HG03571 (cell line): ENCODE measurements around the gene NUTM2A.
"Not testable (repeated sequence)": the region's sequence is repeated elsewhere in the genome, so short reads cannot be mapped to it uniquely, and the experiment has no call there.

Experiments used
- ATAC-seq: cut with Tn5 transposase; IDR thresholded peaks from one replicate; pipeline ENCODE4 v1.9.1; 2021; ENCODE audit not compliant: unreplicated experiment

NUTM2A gene, protein sequence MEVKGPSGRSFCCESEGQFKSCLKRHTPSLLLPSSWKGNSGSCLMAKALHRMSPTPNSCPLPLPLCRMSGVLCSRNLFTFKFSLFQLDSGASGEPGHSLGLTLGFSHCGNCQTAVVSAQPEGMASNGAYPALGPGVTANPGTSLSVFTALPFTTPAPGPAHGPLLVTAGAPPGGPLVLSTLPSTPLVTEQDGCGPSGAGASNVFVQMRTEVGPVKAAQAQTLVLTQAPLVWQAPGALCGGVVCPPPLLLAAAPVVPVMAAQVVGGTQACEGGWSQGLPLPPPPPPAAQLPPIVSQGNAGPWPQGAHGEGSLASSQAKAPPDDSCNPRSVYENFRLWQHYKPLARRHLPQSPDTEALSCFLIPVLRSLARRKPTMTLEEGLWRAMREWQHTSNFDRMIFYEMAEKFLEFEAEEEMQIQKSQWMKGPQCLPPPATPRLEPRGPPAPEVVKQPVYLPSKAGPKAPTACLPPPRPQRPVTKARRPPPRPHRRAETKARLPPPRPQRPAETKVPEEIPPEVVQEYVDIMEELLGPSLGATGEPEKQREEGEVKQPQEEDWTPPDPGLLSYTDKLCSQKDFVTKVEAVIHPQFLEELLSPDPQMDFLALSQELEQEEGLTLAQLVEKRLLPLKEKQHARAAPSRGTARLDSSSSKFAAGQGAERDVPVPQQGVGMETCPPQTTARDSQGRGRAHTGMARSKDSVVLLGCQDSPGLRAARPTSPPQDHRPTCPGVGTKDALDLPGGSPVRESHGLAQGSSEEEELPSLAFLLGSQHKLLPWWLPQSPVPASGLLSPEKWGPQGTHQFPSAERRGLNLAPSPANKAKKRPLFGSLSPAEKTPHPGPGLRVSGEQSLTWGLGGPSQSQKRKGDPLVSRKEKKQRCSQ

DNA sequence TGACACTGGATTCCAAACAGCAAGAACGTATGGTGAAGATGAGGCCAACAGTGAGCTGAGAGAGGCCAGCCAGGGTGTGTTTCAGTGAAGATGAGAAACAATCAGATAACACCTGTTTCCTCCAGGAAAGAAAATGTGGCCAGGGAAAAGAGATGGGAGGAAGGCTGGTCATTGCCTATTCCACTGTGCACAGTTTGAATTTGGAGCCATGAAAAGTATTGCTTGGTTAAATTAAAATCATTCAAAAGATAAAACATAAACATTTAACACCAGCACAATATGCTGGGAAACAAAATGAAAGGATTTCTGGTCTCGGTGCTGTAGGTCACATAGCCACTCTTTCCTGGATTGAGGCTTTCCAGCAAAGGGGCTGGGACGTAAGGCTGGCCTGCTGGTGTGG, at the start of gene NUTM2A:
Gene NUTM2A (plus strand): TSS at position 301 of the 400 bp plus-strand sequence. CDS start 383 bp downstream, outside the sequence.
- ATAC-seq, result not testable (repeated sequence)

DNA sequence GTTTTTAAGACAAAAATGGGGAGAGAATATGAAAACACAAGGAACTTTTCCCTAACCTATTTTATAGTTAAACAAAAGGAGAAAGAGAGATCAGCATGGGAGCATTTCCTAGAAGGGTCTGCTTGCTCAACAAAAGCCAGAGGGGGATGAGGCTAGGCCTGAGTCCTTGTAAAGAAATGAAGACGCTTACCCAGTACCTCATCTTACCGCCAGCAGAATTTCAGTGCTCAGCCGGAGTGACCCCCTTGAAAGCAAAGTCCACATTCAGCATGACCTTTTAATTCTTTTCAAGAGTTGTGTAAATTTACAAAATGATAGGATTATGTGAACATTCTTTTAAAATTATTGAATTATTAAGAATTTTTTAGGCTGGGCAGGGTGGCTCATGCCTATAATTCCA, 47.7 kb upstream of the NUTM2A start:
- ATAC-seq, result not testable (repeated sequence)

DNA sequence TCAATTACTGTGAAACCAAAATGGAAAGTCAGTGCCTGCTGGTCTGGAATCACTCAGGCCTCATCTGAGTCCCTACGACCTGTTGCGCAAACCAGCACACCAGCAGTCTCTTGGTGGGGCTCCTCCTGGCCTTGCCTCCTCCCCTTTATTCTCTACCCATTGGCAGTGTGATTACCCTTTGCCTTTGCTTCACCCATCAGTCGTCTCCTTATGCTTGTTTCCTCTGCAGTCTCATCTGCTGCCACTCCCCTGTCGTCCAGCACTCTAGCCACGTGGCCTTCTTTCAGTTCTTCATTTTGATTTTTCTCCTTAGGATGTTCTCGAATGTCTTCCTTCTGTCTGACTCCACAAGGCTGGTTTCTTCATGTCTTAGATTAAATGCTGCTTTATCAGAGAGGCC, 40.8 kb upstream of the NUTM2A start:
- ATAC-seq, result not testable (repeated sequence)

DNA sequence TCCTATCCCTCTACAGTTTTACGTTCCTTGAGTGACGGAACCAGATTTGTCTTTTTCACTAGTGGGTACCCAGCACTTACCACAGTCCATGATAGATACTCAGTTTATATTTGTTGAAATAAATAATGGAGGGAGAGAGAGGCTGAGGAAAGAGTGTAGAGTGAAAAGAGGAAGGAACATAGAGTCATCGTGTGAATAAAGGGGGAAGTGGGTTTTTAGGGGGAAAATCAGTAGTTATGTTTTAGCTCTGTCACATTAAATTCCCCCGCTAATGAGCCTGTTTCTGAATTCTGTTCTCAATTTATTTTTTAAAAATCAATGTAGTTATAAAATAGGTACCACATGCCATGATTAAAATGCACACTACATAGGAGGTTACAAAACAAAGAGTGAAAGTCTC, 39.2 kb upstream of the NUTM2A start:
- ATAC-seq, result not testable (repeated sequence)

DNA sequence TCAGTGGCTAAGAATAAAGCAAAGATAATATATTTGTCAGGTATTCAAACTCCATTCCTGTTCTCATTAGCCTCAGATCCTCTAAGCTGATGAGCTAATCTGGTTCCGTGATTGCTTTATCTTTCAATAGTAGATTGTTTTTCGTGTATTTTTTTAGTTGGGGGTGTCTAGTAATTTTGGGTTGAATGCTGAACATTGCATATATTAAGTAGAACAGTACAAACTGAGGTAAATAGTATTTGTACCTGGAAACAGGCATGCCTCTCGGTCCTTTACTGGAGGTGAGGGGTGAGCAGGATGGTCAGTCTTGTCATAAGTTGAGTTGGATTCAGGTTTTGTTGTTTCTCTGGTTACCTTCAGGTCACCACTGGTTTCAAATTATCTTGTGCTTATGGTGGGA, 37.7 kb upstream of the NUTM2A start:
- ATAC-seq, result not testable (repeated sequence)

DNA sequence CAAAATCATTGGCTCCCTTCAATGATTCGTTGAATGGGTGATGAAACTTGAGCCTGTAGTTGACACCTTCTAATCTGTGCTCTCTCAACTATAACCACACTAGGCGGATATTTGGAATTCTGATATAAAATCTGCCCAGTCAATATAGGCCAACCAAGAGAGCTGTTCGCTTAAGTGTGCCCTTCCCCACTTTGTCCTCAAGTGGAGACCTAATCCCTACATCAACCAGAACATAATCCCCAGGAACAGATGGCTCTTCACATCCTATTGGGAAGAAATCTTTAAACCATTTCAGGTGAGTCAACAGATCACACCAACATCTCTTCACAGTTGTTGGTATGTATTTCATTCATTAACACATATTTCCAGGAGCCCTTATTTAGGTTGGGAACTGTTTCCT, 33.4 kb upstream of the NUTM2A start:
- not testable (repeated sequence) for ATAC-seq

DNA sequence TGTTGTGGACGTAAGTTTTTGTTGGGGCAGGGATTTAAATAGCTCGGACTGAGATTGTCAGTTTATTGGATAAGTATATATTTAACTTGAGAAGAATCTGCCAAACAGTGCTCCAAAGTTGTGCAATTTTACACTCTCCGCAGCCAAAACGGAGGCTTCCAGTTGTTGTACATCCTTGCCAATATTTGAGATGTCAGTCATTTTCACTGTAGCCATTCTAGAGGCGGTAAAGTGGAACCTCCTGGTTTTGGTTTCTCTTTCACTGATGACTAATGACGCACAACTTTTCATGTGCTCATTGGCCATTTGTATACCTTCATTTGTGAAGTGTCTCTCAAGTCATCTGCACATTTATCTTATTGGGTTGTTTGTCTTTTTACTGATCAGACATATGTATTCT, 24.3 kb upstream of the NUTM2A start:
- ATAC-seq, result peak; percentile 55

DNA sequence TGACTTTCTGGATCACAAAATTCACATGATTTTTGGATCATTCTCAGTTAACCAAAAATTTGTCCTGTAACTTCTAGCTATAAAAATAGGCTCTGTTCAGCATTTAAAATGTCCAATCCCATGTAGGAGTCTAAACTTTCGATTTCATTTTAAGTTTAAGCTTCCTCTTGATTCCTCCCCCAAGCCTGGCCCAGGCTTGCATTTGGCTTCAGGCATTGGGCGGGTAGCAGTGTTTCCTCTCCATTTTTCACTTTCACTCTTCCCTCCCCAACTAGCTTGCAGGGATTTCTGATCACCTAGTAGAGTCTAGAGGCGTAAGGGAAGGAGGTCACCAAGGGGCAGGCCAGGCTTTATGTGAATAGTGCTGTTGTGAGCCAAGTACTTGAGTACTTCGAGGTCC, 20.4 kb upstream of the NUTM2A start:
- ATAC-seq, result not testable (repeated sequence)

DNA sequence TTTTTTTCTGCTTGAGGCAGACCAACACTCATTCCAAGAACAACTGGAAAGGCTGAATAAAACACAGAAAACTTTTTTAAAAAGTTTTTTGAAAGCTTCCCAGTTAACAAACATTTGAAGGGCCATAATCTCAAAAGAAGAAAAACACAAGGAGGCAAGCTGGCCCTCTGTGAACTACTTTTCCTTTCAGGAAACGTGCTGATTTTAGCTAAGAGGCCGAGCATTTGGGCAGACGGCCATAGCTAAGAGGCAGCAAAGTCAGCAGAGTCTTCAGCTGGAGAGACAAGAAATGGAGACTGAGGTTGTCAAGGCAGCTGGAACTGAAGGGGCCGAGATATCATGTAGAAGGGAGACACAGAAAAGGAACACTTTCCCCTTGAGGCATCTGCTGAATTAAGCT, 18.3 kb upstream of the NUTM2A start:
- ATAC-seq, result not testable (repeated sequence)

DNA sequence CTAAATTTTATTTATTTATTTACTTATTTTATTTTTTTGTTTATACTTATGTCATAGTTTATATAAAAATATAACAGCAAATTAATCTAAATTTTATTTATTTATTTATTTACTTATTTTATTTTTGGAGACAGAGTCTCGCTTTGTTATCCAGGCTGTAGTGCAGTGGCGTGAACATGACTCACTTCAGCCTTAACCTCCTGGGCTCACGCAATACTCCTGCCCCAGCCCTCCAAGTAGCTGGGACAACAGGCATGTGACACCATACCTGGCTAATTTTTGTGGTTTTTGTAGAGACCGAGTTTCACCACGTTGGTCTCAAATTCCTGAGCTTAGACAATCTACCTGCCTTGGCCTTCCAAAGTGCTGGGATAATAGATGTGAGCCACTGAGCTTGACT, 14.9 kb upstream of the NUTM2A start:
- not testable (repeated sequence) for ATAC-seq

DNA sequence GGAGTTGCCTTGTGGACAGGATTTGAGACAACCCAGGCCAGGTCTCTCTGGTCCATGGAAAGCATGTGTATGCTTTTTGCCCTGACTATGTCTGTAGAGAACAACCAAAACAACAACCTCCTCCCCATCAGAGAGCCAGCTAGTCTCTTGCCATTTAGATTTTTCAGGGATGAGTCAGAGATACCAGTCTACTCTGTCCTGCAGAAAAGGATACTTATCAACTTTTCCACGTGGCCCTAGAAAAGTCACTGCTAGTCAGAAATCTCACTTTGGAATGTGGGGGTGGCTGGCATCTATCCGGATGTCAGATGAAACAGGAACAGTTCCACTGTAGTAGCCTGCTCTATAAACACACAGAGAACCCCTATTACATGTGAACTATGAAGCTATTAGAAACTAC, 13.4 kb upstream of the NUTM2A start:
- ATAC-seq, result not testable (repeated sequence)

DNA sequence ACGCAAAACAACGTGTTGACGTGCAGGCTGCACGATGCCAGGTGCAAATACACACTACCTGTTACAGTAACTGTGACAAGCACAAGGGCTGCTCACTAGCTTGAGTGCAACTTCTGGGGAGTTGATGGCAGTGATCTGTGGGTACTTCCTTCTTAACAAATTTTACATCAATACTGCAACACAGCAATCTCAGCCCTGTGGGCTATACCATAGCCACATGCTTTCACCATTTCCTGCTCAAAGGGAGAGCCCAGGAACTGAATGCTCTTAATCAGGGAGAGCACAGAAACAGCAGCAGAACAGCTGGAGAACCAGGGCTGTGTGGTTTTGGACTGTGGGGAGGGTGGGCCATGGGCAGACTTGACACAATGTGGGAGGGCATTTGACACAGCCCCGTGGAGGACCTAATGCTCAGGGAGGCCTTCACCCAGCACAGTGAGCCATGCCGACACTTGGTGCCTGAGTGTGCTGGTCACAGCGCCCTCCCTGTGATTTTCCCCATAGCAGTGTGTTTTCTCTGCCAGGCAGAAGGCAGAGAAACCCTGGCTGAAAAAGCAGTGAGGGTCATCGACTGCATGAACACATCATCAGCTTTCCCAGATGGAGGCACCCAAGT, 12.0 kb upstream of the NUTM2A start:
- ATAC-seq, result not testable (repeated sequence)

DNA sequence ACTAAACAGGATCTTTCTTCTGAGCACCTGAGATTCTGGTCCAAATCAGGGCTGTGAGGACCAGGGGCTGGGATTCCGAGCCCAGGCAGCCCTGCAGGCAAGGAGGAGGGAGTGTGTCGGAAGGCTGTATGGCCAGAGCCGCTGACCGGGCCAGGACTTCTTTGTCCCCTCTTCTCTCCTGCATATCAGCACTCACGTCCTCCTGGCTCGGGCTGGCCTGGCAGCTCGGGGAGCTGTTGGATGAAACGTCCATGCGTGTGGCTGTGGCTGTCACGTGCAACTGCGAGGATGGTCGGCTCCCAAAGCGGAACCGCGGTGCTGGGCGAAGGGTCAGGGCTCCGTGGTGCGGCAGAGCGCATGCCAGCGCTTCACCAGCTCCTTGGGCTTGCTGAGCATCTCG, 11.4 kb upstream of the NUTM2A start:
- ATAC-seq, result not testable (repeated sequence)

DNA sequence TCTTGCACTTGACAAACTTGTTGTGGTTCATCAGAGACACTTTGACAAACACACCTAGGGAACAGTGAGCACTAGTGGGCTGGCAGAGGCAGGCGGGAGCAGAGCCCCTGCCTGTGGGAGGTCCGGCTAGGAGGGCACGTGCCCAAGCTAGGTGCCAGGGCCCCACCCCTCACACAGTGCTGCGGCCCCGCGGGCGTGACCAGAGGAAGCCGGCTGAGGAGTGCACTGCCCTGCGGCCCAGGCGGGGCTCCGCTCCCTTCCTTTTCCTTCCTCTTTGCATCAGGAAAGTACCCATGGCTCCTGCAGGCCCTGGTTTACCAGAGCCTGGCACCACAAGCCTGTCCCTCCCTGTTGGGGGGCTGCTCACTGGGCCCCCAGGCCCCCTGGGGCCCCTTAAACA, 9.1 kb upstream of the NUTM2A start:
- ATAC-seq, result not testable (repeated sequence)

DNA sequence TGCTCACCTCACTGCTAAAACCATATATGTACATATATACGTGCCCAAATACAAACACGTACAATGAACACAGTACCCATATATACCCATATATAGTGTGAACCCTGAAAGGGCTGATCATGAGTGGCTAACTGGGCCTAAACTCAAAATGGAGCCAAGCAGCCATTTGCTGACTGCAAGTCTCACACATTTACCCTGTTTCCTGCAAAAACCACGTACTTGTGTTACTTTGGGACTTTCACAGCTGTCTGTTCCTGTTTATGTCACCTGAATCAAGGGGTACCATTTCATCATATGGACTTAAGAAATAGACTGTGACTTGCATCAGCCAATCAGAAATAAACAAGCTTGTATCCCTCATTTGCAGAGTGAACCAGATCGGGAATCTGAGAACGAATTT, 5.9 kb upstream of the NUTM2A start:
- not testable (repeated sequence) for ATAC-seq

DNA sequence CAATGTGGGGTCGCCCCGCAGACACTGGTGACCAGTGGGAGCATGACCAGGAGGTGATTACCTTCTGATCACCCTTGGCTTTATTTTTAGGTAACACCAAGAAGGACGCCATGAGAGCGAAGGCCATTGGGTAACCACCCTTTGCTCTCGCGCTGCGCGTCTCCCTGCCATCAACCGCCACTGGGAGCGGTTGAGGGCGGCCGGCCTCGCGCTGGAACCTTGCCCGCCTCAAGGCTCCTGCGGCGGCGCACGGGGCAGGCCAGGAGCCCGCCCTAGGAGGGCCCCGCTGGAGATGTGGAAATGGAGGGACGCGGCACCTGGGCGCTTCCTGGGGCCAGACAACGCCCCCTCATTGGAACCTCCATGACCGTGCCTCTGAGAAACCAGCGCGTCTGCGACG, 2.5 kb upstream of the NUTM2A start:
- not testable (repeated sequence) for ATAC-seq

DNA sequence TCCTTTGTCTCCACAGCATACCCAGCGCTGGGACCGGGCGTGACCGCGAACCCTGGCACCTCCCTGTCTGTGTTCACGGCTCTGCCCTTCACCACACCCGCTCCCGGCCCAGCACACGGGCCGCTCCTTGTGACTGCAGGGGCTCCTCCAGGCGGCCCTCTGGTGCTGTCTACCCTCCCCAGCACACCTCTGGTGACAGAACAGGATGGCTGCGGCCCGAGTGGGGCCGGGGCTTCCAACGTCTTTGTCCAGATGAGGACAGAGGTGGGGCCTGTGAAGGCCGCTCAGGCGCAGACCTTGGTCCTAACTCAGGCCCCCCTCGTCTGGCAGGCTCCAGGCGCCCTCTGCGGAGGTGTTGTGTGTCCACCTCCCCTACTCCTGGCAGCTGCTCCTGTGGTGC, 3.0 kb downstream of the NUTM2A start:
- not testable (repeated sequence) for ATAC-seq

DNA sequence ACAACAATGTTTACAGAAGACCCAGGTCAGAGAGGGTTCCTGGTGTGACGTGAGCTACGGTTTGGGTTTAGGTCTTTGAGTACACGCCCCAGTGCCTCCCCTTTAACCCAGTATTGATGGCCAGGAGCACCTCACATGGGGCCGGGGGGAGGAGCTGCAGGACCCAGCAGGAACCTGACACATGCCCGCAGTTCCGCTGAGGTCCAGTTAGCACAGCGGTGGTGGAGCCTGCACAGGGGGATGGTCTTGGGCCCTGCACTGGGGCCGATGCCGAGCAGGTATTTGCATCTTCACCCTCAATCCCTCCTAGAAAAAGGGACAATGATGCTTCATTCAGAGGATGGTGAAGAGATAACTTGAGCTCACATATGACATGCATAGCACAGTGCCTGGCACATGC, 4.0 kb downstream of the NUTM2A start:
- ATAC-seq, result not testable (repeated sequence)

DNA sequence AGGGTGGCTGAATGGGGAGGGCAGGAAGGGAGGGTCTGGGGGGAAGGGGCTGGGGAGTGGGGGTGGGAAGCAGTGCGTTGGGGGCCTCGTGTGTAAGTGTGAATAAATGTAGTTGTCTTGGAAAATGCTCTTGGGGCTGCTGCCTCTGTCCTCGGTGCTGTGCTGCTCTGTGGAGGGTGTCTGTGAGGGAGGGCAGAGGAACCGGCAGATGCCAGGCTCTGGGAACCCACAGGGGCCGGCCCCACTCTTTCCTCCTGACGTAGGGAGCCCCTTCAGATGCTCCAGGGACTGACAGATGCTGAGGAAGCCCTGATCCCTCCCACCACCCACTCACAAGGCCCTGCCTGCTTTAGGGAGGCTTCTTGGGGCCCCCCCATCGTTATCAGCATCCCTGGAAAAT, 9.6 kb downstream of the NUTM2A start:
- ATAC-seq, result not testable (repeated sequence)

DNA sequence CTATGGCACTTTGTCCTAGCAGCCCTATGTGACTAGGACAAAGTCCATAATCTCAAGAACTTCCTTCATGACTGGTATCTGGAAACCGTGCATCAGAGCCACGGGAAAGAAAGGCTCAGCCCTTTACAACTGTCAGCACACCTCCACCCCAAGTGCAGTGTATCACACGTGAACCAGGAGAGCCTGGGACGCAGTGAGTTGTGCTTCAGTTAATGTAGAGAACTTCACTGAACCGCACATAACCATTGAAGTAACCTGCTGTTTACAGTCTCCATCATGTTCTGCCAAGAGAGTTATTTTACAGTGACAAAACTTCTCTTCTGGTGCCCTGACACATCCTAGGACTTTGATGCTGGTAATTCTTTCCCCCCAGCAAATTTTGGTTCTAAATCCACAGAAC, 12.0 kb downstream of the NUTM2A start:
- ATAC-seq, result not testable (repeated sequence)

DNA sequence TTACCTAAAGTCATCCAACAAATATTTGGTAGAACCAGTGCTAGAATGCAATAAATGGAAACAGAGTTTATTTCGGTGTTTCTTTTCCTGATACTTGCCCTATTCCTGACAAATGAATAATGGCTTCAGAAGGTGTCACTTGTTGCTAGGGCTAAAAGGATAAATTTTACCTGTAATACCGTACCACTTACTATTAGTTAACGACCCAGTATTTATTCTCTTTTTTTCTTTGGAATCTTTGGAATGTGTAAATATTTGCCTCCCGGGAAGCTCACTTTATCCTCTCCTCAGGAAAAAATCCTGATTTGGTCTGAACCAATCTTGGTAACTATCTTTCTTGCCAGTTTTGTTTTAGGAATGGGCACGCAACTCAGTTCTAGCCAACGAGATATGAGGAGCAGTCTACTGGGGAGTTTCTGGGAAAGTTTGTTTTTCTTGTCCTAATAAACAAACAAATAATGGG, 14.1 kb downstream of the NUTM2A start:
- not testable (repeated sequence) for ATAC-seq
